ENCODE results near the gene KRTAP12-3.

DNA sequence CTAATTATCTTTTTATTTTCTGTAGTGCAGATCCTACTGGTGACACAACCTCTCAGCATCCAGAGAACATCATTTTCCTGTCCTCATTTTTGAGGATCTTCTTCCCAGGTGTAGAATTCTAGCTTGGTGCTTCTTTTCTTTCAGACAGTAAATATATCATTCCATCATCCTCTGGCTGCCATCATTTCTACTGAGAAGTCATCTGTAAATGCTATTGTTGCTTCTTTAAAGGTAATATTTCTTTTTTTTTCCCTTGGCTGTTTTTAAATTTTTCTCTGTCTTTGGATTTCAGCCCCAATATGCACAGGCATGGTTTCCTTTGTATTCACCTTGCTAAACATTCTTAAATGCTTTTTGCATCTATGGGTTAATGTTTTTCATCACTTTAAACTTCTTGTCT lies 34.2 kb upstream of the KRTAP12-3 start:
- TF ChIP-seq EP300 (IDR thresholded peaks at IDR 0.05; ENCODE audit: borderline replicate concordance) (no peak), EGR1 (IDR thresholded peaks at IDR 0.05) (no peak), TCF12 (IDR thresholded peaks at IDR 0.05; ENCODE audit: low read depth) (no peak), TAF1 (IDR thresholded peaks at IDR 0.05; ENCODE audit: low read depth) (no peak), RAD21 (IDR thresholded peaks at IDR 0.05; ENCODE audit: low read depth) (no peak)
- TF ChIP-seq, protein P1, sequence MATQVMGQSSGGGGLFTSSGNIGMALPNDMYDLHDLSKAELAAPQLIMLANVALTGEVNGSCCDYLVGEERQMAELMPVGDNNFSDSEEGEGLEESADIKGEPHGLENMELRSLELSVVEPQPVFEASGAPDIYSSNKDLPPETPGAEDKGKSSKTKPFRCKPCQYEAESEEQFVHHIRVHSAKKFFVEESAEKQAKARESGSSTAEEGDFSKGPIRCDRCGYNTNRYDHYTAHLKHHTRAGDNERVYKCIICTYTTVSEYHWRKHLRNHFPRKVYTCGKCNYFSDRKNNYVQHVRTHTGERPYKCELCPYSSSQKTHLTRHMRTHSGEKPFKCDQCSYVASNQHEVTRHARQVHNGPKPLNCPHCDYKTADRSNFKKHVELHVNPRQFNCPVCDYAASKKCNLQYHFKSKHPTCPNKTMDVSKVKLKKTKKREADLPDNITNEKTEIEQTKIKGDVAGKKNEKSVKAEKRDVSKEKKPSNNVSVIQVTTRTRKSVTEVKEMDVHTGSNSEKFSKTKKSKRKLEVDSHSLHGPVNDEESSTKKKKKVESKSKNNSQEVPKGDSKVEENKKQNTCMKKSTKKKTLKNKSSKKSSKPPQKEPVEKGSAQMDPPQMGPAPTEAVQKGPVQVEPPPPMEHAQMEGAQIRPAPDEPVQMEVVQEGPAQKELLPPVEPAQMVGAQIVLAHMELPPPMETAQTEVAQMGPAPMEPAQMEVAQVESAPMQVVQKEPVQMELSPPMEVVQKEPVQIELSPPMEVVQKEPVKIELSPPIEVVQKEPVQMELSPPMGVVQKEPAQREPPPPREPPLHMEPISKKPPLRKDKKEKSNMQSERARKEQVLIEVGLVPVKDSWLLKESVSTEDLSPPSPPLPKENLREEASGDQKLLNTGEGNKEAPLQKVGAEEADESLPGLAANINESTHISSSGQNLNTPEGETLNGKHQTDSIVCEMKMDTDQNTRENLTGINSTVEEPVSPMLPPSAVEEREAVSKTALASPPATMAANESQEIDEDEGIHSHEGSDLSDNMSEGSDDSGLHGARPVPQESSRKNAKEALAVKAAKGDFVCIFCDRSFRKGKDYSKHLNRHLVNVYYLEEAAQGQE (IDR thresholded peaks at IDR 0.05; ENCODE audit: low read depth): no peak
- TF ChIP-seq, protein P2, sequence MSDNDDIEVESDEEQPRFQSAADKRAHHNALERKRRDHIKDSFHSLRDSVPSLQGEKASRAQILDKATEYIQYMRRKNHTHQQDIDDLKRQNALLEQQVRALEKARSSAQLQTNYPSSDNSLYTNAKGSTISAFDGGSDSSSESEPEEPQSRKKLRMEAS (IDR thresholded peaks at IDR 0.05): no peak

All from Ishikawa (cell line).